Medulla oblongata (tissue), 1 donor: ENCODE results near the gene IL20RA.
A peak's percentile ranks its signal among the peaks of the same experiment; 100 is the strongest.
"Not testable (repeated sequence)": the region's sequence is repeated elsewhere in the genome, so short reads cannot be mapped to it uniquely, and the experiment has no call there.

Experiments used
- DNase-seq: peaks from one replicate; pipeline ENCODE4 v3.0.0-alpha.2; 2015; ENCODE audit errors: extremely low spot score

The IL20RA gene

DNA sequence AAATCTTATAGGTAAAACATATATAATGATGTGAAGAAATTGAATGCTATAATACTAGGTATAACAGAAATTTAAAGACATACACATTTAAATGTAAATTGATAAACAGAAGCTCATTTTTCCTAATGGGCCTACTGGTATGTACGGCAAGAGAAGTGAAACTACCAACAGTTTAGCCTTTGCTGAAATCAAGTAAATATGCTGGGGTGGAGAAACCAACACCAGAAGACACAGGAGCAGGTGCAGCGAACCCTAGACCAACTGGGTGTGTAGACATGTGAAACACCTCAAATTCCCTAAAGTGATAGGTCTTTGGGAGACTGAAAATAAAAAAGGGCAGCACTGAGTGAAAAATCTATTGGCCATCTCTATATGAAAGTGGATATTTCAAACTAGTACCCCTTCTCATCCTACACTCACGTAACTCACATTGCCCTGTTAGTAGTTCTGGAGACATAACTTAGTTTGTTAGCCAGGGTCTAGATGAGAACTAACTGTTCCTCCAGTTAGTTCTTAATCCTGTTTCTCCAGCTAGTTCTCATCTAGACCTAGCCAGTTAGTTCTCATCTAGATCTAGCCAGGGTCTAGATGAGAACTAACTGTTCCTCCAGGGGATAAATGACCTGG, 69.6 kb downstream of the IL20RA start:
- no peak for DNase-seq

DNA sequence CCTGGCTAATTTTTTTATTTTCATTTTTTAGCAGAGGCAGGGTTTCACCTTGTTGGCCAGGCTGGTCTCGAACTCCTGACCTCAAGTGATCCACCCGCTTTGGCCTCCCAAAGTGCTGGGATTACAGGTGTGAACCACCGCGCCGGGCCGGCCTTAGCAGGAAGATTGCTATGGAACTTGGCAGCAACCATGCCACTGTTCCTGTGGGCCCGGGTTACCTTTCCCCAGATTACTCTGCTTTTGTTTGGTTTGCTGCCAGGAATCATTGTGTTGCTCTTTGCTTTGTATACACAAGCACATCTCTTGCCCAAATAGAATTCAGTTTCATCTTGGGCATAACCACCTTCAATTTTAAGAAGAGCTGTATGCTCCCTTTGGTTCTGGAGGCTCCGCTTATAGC, 71.0 kb downstream of the IL20RA start:
- DNase-seq = not testable (repeated sequence)

- DNase-seq = no peak
Measured at GRCh38 chr6:136971609-136972008, 73.2 kb downstream of the IL20RA start.

- DNase-seq = no peak
Measured at GRCh38 chr6:136969930-136970329, 74.8 kb downstream of the IL20RA start.

- no peak for DNase-seq
Measured at GRCh38 chr6:136969433-136969832, 75.3 kb downstream of the IL20RA start.

DNA sequence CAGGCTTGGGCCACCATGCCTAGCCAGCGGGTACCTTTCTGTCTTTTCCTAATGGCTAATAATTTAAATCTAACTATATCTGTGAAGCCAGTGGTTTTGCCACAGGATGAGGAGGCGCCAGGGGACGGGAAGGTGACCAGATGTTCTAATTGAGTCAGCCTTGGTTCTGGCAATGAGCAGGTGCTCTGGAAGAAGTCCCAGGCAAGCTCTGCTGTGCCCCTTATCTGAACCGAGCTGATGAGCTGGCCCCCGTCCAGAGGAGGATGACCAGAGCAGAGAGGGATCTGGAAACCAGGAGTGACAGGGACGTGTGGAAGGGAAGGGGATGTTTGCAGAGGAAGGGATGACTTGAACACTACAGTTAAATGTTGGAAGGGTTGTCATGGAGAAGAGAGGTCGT, 75.9 kb downstream of the IL20RA start:
- no peak for DNase-seq

DNA sequence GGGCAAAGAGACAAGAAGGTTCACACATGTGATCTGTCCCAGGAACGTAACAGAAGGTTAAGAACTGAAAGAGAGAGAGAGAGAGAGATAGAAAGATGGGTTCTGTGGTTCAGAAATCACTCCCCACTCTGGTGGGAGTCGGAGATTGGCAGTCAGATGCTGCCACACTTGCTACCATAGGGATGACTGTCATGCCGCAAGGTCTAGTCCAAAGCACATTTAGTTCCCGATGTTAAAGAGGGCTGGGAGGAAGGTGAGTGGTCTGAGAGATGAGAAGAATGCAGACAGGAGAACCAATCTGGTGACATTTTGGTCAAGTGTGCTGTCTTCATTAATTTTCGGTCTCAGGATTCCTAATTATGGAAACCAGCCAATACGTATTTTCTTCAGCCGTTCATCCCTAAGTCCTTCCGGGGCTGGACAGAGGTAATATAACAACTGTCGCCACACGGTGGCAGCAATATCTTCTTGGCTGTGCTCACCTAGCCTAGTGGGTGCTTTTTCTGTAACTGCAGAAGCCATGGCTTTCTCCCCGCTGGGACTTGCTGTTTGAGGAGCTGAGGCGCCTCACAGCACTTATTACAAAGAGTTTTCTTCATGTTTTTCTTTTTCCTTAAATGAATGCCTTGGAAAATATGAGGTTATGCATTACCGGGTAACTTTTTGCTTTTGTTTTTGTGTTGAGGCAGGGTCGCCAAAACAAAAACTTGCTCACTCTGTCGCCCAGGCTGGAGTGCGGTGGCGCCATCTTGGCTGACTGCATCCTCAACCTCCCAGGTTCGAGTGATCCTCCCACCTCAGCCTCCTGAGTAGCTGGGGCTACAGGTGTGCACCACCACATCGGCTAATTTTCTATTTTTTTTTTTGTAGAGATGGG, 76.7 kb downstream of the IL20RA start:
- peak; percentile 76 for DNase-seq

DNA sequence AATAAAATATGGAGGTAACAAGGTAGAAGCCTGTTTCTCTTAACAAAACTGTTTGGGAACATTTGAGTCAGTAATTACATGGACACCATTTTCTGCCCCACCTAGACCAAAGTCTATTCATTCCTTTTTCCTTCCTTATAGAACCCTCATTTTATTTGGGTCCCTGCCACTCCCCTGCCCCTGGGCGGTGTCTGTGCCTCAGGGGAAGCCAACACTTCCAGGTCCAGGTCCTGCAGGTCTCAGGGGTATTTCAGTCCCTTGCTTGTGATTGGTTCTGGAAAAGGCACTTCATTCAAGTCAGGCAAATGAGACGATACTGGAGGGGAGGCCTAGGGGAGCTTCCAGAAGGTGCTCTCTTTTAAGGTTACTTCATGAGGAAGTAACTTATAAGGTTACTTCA, 80.4 kb downstream of the IL20RA start:
- no peak for DNase-seq

- DNase-seq = no peak
Measured at GRCh38 chr6:136963259-136963658, 81.5 kb downstream of the IL20RA start.

DNA sequence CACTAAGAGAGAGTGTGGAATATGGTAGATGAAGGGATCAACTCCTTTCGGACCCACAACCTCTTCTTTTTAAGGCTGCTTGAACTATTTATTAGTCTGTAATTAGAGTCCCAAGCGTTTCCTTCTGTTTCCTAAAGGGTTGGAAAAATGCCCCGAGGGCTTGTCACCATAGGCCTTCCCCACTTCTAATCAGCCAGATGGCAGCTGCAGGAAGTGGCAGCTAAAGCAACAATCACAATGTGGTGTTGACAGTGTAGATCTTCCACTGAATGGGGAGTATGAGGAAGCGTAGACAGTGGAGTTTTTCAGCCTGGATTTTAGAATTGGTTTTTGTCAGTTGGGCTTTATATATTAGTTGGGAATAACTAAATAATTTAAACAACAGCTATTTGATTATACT, 82.1 kb downstream of the IL20RA start:
- peak; percentile 34 for DNase-seq

GRCh38 chr6:136961848-136962247, 82.9 kb downstream of the IL20RA start:
- no peak for DNase-seq

- DNase-seq = no peak
Measured at GRCh38 chr6:136960781-136961180, 84.0 kb downstream of the IL20RA start.

DNA sequence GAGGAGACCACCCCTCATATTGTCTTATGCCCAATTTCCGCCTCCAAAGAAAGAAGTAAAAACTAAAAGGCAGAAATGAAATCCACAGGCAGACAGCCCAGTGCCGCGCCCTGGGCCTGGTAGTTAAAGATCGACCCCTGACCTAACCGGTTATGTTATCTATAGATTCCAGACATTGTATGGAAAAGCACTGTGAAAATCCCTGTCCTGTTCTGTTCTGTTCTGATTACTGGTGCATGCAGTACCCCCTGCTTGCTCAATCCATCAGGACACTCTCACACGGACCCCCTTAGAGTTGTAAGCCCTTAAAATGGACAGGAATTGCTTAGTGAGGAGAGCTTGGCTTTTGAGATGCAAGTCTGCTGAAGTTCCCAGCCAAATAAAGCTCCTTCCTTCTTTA, 84.8 kb downstream of the IL20RA start:
- DNase-seq = not testable (repeated sequence)

DNA sequence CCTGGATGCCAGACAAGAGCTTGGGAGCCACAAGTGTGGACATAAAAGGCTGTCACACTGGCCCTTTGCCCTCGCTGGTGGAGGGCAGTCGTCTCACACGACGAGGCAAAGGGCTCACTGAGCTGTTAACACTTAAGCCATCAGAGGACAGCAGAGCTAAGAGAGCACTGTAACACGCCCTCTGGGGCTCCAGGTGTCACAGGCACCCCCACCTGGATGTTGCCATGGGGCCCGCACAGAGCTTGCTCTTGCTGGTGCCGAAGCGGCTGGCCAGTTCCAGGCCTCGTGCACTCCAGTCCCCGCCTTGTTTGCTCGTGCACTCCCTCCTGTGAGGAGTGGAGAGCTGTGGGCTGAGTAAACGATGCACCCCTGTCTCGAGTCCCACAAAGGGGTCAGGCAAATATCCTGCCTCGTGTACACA, 85.3 kb downstream of the IL20RA start:
- no peak for DNase-seq

- no peak for DNase-seq
Measured at GRCh38 chr6:136958168-136958567, 86.6 kb downstream of the IL20RA start.

DNA sequence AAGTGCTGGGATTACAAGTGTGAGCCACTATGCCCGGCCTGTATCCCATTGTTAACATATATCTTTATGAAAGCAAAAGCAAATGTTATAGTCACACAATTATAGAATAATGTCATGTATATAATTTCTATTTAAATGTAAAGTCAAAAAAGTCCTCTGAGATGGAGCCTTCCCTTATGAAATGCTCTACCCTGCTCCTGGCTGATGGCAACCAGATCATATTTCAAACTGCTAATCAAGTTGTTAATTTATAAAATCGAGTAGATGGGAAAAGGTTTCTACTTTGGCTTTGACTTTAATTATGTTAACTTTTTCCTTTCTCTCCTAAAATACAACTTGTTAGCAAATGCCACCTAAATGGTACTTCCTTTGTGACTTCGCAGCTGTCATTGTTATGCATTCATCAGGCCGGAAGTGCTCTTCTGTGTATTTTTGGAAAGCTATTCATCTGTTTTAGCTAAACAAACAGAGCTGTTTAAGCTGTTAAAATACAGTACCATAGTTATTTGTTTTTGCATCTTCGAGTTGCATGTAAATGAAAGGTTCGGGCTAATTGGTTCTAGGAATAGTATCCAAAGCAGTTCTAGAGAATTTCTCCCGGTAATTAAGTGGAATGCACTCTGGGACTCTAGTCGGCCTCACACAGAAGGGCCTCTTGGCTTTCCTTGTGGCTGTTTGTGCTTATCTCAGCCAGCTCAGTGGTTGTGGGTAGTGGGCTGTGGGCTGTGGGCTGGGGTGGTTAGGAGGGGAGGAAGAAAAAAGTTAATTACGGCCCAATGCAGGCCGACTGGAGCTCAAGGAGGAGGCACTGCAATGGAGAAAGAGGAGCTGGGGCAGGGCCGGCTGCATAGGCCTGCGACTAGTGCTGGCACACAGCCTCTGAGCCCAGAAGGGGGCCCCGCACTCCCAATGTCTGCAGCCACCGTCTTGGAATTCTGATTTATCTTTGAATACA, 87.9 kb downstream of the IL20RA start:
- DNase-seq = no peak

DNA sequence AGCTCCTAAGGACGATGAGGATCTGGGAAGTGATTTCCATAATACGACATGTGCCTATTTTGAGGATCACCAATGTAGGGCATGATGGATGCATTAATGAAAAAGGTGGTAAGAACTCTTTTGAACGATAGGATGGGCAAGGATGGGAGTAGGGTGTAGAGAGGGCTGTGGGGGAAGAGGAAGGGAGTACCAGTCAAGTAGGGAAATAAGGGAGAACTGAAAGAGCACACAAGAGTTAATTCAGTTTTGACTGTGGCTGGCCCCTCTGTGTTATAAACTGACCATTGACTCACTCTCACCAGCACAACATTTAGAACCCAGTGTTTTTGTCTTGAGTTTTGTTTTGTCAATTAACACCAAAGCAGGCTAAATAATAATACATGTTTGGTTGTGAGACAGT, 89.6 kb downstream of the IL20RA start:
- DNase-seq = no peak

DNA sequence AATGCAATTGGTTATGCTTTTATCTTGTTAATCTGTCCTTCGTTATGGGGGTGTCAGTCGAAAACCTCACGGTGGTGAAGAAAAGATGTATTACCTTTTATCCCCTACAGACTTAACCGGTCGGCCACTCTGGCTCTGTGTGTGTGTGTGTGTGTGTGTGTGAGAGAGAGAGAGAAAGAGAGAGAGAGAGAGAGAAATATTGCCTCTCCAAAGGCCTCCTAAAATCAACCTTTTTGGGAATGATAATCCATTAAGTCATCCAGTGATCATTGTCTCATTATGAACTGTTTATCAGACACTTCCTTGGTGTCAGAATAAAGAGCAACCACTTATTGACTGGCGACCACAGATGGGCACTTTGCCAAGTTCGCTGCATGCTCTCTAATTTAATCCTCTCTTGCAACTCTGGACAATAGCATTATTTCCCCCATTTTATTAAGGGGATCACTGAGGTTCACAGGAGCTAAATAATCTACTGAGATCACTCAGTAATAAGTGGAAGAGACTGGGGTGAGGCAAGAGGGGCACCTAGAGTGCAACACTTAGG, 92.0 kb downstream of the IL20RA start:
- DNase-seq = no peak

DNA sequence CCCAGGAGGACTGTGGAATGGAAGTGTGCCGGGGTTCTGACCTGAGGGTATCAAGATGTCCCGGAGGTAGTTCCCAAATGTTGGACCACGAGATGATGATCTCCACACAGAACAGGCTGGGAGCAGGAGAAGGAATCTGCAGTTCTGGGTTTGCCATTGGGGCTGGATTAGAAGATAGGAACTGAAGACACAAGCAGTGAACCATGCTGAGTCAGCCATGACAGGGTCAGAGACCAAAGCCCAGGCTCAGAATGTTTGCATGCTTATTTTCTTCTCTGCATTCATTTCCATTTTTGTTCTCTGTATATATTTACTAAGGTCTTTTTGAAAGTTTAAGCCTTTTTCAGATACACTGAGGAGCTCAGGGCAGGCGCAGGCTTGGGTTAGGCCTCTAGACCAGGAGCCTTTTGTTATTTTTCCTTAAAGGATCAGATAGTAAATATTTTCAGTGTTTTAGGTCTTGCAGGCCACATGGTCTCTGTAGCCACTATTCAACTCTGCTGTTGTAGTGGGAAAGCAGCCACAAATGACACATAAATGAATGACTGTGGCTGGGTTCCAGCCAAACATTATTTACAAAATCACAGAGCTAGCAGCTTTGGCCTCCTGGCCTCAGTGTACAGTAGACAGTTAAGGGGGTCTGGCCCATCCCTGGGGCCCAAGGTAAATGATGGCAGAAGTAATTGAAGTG, 94.2 kb downstream of the IL20RA start:
- DNase-seq = no peak
